ENCODE data around the gene PEX5L.
"Not testable (repeated sequence)": the region's sequence is repeated elsewhere in the genome, so short reads cannot be mapped to it uniquely, and the experiment has no call there.

- TF ChIP-seq POLR2A (IDR thresholded peaks at IDR 0.05; ENCODE audit: low read length); GATA1 (IDR thresholded peaks at IDR 0.05; ENCODE audit: low read depth, low read length): not testable (repeated sequence)
These were observed 18.9 kb upstream of the PEX5L start for GRCh38 chr3:180055656-180056055.
